Astrocyte of the cerebellum (primary cell): ENCODE measurements around the gene LAMTOR4.

Source experiments
- DNase-seq: peaks from one replicate; pipeline ENCODE4 v3.0.0-alpha.2; 2011; ENCODE audit warnings: low read depth
- H3K4me3 ChIP-seq: 2 replicates; pipeline ENCODE4 v1.5.1; 2011; ENCODE audit warnings: mild to moderate bottlenecking, low read depth, low read length, moderate library complexity
- in situ Hi-C: cut with HindIII; loops from 2 replicates; pipeline ENCODE4 v1.10.0; 2017; ENCODE audit warnings: low sequenced_read_pairs
- TF ChIP-seq, protein P1 (sequence below): IDR thresholded peaks from 2 replicates; pipeline ENCODE4 v1.5.1; 2012; ENCODE audit warnings: low read length, low read depth, moderate library complexity, mild to moderate bottlenecking; ENCODE audit errors: missing control alignments

The LAMTOR4 gene

DNA sequence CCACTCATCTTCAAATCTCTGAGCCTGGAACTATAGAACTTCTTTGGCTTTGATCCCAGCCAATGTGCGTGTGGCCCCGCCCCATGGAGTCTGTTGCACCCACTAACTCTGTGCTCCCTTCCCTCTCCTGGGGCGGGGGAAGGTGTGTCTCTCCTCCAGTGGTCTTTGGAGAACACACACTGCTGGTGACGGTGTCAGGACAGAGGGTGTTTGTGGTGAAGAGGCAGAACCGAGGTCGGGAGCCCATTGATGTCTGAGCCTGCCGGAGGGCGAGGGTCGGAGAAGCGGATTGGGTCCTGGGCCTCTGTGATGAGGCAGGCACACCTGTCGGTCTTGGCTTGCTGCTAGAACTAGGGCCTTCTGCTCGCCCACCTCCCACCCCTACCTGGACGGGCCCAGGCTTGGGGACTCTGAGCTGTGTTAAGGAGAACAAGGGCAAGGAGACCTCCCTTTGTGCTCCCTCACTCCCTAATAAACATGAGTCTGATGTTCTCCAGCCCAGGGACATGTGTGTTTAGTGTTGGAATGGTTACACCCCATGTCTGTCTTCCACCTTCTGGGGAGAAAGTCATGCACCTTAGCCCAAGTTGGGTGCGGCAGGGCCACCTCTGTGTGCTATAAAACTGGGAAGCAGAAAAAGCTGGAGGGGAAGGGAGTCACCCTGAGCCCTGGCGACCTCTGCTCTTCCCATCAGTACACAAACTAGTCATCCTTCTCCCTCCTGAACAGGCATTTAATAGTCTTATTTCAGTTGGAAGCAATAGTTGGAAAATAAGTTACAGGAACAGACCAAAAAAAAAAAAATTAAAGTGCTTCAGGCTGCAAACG, 5.2 kb downstream of the LAMTOR4 start:
- DNase-seq, result no peak
- H3K4me3 ChIP-seq, result no peak overlapping the region
- TF ChIP-seq, protein P1, sequence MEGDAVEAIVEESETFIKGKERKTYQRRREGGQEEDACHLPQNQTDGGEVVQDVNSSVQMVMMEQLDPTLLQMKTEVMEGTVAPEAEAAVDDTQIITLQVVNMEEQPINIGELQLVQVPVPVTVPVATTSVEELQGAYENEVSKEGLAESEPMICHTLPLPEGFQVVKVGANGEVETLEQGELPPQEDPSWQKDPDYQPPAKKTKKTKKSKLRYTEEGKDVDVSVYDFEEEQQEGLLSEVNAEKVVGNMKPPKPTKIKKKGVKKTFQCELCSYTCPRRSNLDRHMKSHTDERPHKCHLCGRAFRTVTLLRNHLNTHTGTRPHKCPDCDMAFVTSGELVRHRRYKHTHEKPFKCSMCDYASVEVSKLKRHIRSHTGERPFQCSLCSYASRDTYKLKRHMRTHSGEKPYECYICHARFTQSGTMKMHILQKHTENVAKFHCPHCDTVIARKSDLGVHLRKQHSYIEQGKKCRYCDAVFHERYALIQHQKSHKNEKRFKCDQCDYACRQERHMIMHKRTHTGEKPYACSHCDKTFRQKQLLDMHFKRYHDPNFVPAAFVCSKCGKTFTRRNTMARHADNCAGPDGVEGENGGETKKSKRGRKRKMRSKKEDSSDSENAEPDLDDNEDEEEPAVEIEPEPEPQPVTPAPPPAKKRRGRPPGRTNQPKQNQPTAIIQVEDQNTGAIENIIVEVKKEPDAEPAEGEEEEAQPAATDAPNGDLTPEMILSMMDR, result no peak
- in situ Hi-C loops, result no loop called here

DNA sequence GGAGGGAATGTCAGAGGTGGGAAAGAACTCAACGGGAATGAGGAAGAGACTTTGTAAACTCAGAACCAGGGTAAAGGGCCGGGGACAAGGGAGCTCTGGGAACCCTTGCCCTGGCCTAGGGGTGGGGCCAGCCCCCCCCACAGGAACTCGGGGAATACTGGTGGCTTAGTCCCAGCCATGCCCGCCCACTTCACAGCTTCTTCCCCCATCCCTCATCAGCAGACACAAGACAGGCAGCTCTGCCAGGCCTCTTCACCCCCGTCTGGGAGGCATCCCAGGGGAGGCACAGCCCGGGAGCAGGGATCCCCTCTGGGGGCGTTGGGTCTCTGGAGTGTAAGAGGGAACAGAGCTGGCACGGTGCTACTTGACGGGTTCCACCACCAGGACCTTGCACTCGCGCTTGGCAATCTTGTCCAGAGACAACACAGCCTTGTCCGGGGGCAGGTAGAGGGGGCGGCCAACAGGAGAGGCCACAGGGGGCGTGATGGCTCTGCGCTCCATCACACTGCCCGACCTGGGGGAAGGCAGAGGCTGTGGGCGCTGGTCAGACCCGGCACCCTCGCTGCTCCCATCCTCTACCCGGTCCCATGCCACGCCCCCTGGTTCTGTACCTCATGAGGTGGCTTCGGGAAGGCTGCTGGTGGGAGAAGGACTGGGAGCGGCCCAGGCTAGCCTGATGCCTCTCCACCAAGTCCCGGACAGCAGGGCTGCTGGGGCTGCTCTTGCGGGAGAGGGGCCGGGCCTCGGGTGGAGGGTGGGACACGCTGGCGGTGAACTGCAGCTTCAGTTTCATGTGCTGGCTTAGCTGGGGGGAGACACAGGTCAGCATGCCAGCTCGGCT, 6.2 kb downstream of the LAMTOR4 start:
- DNase-seq, result no peak
- in situ Hi-C loops, result no loop called here
- H3K4me3 ChIP-seq, result no peak overlapping the region
- TF ChIP-seq, protein P1, result no peak

DNA sequence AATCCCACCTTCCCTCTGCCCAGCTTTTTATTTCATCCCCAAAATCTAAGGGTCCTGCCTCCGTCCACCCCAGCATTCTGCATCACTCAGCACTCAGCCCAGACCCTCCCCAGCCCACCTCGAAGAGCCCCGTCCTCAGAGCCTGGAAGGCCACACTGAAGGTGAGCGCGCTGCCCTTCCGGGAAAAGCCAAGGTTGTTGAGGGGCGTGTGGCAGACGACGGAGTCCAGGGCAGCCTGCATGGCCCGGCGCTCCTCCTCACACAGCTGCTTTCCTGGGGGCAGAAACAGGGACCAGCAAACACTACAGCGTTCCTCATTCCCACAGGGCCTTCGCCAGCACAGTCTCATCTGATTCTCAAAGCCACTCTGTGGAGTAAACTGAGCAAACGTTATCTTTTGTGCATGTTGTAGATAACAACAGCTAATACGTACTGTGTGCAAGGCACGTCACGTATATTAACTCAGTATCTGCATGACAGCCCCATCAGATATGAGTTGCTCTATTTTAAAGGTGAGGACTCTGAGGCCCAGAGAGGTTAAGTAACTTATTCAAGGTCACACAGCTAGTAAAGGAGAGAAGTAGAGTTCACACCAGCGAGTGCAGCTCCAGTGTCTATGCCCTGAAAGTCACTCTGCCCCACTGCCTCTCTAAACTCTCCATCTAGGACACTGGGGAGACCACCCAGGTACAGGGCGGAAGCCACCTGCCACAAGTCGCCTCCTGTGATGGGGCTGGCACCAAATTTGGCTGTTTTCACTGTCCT, 7.0 kb downstream of the LAMTOR4 start:
- in situ Hi-C loops, result no loop called here
- no peak overlapping the region for H3K4me3 ChIP-seq
- DNase-seq, result no peak
- TF ChIP-seq, protein P1, result no peak

DNA sequence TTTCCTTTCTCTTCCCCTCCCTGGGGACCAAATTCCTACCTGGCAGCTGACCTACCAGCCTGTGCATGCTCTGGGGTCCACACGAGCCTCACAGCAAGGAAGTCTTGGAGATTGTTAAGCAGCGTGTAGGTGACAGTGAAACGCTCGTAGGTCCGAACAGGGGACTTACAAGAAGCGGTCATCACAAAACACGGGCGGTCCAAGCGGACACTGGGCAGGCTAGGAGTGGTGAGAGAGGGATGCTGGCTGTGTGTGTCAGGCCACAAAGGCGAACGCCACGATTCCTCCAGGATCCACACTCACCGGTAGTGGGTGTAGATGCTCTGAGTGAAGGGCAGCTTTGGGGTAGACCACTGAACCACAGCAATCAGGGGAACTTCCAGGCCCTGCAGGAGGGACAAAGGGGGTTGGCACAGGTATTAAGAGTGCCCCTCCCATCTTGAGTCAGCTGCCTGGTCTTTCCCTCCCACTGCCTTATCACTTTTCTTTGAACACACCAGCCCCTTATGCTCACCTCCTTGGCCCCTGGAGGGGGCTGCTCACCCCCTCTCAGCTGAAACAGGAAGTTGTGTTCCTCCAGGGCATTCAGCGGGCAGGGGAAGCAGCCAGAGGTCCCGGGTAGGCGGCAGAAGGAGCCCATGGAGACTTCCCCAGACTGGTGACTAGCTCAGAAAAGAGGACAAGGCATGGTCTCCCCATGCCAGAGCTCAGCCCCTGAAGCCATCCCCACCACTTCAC, 7.8 kb downstream of the LAMTOR4 start:
- H3K4me3 ChIP-seq, result no peak overlapping the region
- in situ Hi-C loops, result no loop called here
- TF ChIP-seq, protein P1, result no peak
- DNase-seq, result no peak

DNA sequence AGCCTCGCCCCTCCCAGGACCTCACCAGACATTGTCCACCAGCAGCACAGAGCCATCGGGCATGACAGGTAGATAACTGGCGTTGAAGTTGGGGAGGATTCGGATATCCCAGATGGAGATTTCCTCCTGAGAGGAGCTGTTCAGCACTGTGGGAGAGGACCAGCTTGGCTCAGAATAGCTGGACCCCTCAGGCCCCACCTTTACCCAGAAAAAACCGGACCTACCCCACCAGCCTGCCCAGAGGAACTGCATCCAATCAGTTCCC, 8.3 kb downstream of the LAMTOR4 start:
- DNase-seq, result no peak
- TF ChIP-seq, protein P1, result no peak
- peak overlapping the region; percentile 76 for H3K4me3 ChIP-seq
- in situ Hi-C loops, result no loop called here
